H1 (cell line): ENCODE data around the gene IQCK. TPM values are rescaled to one million over a fixed set of nuclear protein-coding genes. Genes with fewer than 3 reads are reported as not detected.

Experiments
- MAFK ChIP-seq: IDR thresholded peaks from 2 replicates; pipeline ENCODE4 v1.6.1; 2012; ENCODE audit warnings: low read depth, mild to moderate bottlenecking, improper control_type of control experiment, low read length
- RNF2 ChIP-seq: fragments of 200-900, 300-1000 bp; sonication (generic); IDR thresholded peaks from 2 replicates; pipeline ENCODE4 v1.7.1; 2016; ENCODE audit warnings: borderline replicate concordance, low read depth, mild to moderate bottlenecking, antibody characterized with exemption, low read length; ENCODE audit not compliant: poor library complexity, severe bottlenecking; ENCODE audit errors: missing control alignments
- TEAD4 ChIP-seq: IDR thresholded peaks from 2 replicates; pipeline ENCODE4 v1.6.1; 2012; ENCODE audit warnings: low read depth, low read length, inconsistent platforms, mixed read lengths
- polyA plus RNA-seq, 7 experiments: library from polyadenylated mRNA; depleted of rRNA in 3 of 7; stranded (reverse) in 5 of 7; unstranded in 2 of 7; fragments of >200 nt in 5 of 7; fragments of 200-250 nt in 2 of 7; gene quantifications; 1 replicate in 5 of 7; 2 replicates in 1 of 7; 4 replicates in 1 of 7; pipeline versions ENCODE4 v1.2.1 to v1.2.3, GENCODE V29; 2011 to 2013; ENCODE audit warnings: missing spikeins in 2 of 7, mixed read lengths in 2 of 7
- total RNA-seq: library from RNA; stranded (reverse); fragmentation: NEBNext Ultra II Directional; extraction: Animal tissue kit (Norgen Biotek cat#: 25700); gene quantifications from 2 replicates; pipeline ENCODE4 v1.2.1, GENCODE V29; 2021

The IQCK gene
- total and polyA plus RNA-seq, 2 of the 8 experiments (the other 6 are each of a cell fraction or from before 2014, with no cell fraction given), result 6.2 to 9.3 TPM

GRCh38 chr16:19841184-19841583 lies 123.1 kb downstream of the IQCK start (continued):
- TF ChIP-seq RNF2, result no peak
- no peak for TF ChIP-seq TEAD4
- TF ChIP-seq MAFK, result no peak
